ENCODE measurements around the gene MC4R.

The MC4R gene

GRCh38 chr18:60389314-60389713 is 16.7 kb upstream of the MC4R start:
- ATAC-seq (ENCODE audit: low read depth): no peak
- no peaks in the 10 kb centered on the region for H3K4me1 ChIP-seq (ENCODE audit: insufficient read depth, poor library complexity, severe bottlenecking)
- no peak for DNase-seq (ENCODE audit: low spot score)
- H3K27me3 ChIP-seq (ENCODE audit: insufficient read depth, poor library complexity, severe bottlenecking): no peaks in the 10 kb centered on the region
- H3K36me3 ChIP-seq (ENCODE audit: low read depth): no peaks in the 10 kb centered on the region
- no peak overlapping the region for H3K27ac ChIP-seq (ENCODE audit: poor library complexity, severe bottlenecking)
- TF ChIP-seq, protein P1, sequence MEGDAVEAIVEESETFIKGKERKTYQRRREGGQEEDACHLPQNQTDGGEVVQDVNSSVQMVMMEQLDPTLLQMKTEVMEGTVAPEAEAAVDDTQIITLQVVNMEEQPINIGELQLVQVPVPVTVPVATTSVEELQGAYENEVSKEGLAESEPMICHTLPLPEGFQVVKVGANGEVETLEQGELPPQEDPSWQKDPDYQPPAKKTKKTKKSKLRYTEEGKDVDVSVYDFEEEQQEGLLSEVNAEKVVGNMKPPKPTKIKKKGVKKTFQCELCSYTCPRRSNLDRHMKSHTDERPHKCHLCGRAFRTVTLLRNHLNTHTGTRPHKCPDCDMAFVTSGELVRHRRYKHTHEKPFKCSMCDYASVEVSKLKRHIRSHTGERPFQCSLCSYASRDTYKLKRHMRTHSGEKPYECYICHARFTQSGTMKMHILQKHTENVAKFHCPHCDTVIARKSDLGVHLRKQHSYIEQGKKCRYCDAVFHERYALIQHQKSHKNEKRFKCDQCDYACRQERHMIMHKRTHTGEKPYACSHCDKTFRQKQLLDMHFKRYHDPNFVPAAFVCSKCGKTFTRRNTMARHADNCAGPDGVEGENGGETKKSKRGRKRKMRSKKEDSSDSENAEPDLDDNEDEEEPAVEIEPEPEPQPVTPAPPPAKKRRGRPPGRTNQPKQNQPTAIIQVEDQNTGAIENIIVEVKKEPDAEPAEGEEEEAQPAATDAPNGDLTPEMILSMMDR (IDR thresholded peaks at IDR 0.05; ENCODE audit: poor library complexity, severe bottlenecking): no peak
- no peaks in the 10 kb centered on the region for H3K9me3 ChIP-seq (ENCODE audit: severe bottlenecking)
- H3K4me3 ChIP-seq (ENCODE audit: severe bottlenecking): no peak overlapping the region

- H3K9me3 ChIP-seq (ENCODE audit: severe bottlenecking): no peaks in the 10 kb centered on the region
- no peaks in the 10 kb centered on the region for H3K27me3 ChIP-seq (ENCODE audit: insufficient read depth, poor library complexity, severe bottlenecking)
- H3K27ac ChIP-seq (ENCODE audit: poor library complexity, severe bottlenecking): no peak overlapping the region
- TF ChIP-seq, protein P1 (IDR thresholded peaks at IDR 0.05; ENCODE audit: poor library complexity, severe bottlenecking): no peak
- no peaks in the 10 kb centered on the region for H3K36me3 ChIP-seq (ENCODE audit: low read depth)
- no peak overlapping the region for H3K4me3 ChIP-seq (ENCODE audit: severe bottlenecking)
- no peaks in the 10 kb centered on the region for H3K4me1 ChIP-seq (ENCODE audit: insufficient read depth, poor library complexity, severe bottlenecking)
- DNase-seq (ENCODE audit: low spot score): no peak
- no peak for ATAC-seq (ENCODE audit: low read depth)
Observed at GRCh38 chr18:60385693-60386092, 13.1 kb upstream of the MC4R start.

DNA sequence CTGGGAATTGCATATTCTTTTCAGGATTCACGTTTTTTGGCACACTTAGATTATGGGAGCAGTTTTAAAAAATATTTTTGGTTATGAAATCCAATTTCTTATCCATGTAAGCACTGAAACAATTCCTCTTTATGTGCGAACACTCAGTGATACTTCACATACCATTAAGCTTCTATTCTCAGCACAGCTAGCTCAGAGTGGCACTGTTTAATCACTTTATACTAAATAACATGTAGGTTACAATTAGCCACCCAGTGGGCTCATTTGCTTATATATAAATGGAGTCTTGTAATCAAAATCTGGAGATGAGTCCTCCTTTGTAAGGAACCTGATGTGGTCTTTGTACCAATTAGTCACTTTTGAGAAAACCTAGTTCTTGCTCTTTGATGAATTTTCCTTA is 11.3 kb upstream of the MC4R start:
- H3K36me3 ChIP-seq (ENCODE audit: low read depth): no peaks in the 10 kb centered on the region
- H3K27ac ChIP-seq (ENCODE audit: poor library complexity, severe bottlenecking): no peak overlapping the region
- no peaks in the 10 kb centered on the region for H3K9me3 ChIP-seq (ENCODE audit: severe bottlenecking)
- no peaks in the 10 kb centered on the region for H3K4me1 ChIP-seq (ENCODE audit: insufficient read depth, poor library complexity, severe bottlenecking)
- TF ChIP-seq, protein P1 (IDR thresholded peaks at IDR 0.05; ENCODE audit: poor library complexity, severe bottlenecking): no peak
- ATAC-seq (ENCODE audit: low read depth) (no peak), DNase-seq (ENCODE audit: low spot score) (no peak)
- H3K27me3 ChIP-seq (ENCODE audit: insufficient read depth, poor library complexity, severe bottlenecking): no peaks in the 10 kb centered on the region
- no peak overlapping the region for H3K4me3 ChIP-seq (ENCODE audit: severe bottlenecking)

DNA sequence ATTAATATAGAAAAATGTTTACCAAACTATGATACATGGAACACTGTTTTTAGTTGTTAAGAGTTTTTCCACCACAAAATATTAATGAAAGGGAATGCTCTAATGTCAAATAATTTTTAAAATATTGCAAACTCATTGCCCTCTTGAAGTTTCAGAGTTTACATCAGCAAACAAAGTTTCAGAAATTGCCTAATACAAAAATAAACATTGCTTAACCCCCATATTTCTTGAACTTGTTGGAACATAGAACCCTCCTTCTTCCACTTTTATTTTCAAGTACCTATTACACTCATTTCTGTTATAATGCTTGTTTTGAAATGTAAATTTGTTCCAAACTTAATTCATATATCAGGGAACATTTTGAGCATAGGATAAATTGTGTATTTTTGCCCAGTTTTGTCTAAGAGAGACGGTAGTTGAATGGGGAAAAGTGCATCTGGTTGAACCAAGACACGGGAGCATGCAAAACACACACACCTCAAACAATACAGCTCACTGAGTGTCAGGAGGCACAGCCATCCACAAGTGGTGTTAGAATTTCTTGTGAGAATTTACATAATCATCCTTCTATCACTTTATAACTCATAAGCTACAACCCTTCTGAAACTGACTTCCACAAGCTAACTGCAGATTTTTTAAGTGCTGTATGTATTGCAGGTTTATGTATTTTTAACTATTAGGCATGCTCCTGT is 5.3 kb upstream of the MC4R start:
- Histone ChIP-seq H3K9me3 (ENCODE audit: severe bottlenecking) (no peaks in the 10 kb centered on the region), H3K4me3 (ENCODE audit: severe bottlenecking) (no peak overlapping the region), H3K36me3 (ENCODE audit: low read depth) (no peaks in the 10 kb centered on the region), H3K27ac (ENCODE audit: poor library complexity, severe bottlenecking) (no peak overlapping the region), H3K4me1 (ENCODE audit: insufficient read depth, poor library complexity, severe bottlenecking) (peaks cover 10% of the 10 kb centered on the region), H3K27me3 (ENCODE audit: insufficient read depth, poor library complexity, severe bottlenecking) (no peaks in the 10 kb centered on the region)
- ATAC-seq (ENCODE audit: low read depth) (no peak), DNase-seq (ENCODE audit: low spot score) (no peak)
- TF ChIP-seq, protein P1 (IDR thresholded peaks at IDR 0.05; ENCODE audit: poor library complexity, severe bottlenecking): no peak

DNA sequence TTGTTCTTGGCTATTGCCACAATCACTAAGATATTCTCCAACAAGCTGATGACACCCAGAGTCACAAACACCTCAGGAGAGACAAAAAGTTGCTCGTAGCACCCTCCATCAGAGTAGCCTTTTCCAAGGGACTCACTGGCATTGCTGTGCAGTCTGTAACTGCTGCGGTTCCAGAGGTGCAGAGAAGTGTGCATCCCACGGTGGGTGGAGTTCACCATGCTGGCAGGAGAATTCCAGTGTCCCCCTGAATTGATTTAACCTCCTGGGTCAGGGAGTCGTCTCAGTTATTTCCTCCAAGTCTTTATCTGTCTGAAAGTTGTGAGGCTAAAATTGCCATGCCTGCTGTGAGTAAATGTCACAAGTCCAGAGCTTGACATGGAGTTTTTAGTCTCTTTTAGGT is 443 bp downstream of the MC4R start:
- H3K36me3 ChIP-seq (ENCODE audit: low read depth): no peaks in the 10 kb centered on the region
- H3K27ac ChIP-seq (ENCODE audit: poor library complexity, severe bottlenecking): no peak overlapping the region
- TF ChIP-seq, protein P1 (IDR thresholded peaks at IDR 0.05; ENCODE audit: poor library complexity, severe bottlenecking): no peak
- no peaks in the 10 kb centered on the region for H3K4me1 ChIP-seq (ENCODE audit: insufficient read depth, poor library complexity, severe bottlenecking)
- H3K4me3 ChIP-seq (ENCODE audit: severe bottlenecking): no peak overlapping the region
- DNase-seq (ENCODE audit: low spot score) (no peak), ATAC-seq (ENCODE audit: low read depth) (no peak)
- no peaks in the 10 kb centered on the region for H3K9me3 ChIP-seq (ENCODE audit: severe bottlenecking)
- H3K27me3 ChIP-seq (ENCODE audit: insufficient read depth, poor library complexity, severe bottlenecking): no peaks in the 10 kb centered on the region
